Heart left ventricle (tissue), 16 donors: ENCODE data around the gene ACTR3C. TPM values are rescaled to one million over a fixed set of nuclear protein-coding genes. Genes with fewer than 3 reads are reported as not detected.
"Not testable (repeated sequence)": the region's sequence is repeated elsewhere in the genome, so short reads cannot be mapped to it uniquely, and the experiment has no call there.

ENCODE experiments used
- ATAC-seq, 4 donors: fragments of 200-7000 bp; cut with Tn5 transposase; one replicate each; pipeline ENCODE4 v1.9.1; 2020 to 2022; ENCODE audit warnings: moderate library complexity in 4 of 4, mild to moderate bottlenecking in 3 of 4, moderate number of reproducible peaks in 1 of 4
- DNase-seq, 5 donors: peaks; one replicate each; pipeline ENCODE4 v3.0.0-alpha.2; 2020
- H3K27ac ChIP-seq, 12 donors: fragments of 200-600 bp; sonication (generic) in 4 of 12; one replicate each; pipeline versions ENCODE4 v1.5.0 to v1.8.0; 2016 to 2022; ENCODE audit warnings: mild to moderate bottlenecking in 2 of 12
- H3K27me3 ChIP-seq, 9 donors: fragments of 200-600 bp; sonication (generic) in 2 of 9; one replicate each; pipeline versions ENCODE4 v1.5.1 to v1.8.0; 2016 to 2022; ENCODE audit warnings: mild to moderate bottlenecking in 3 of 9
- H3K36me3 ChIP-seq, 9 donors: fragments of 200-600 bp; sonication (generic) in 2 of 9; one replicate each; pipeline versions ENCODE4 v1.5.0 to v1.8.0; 2018 to 2022; ENCODE audit warnings: mild to moderate bottlenecking in 2 of 9
- H3K4me1 ChIP-seq, 12 donors: fragments of 200-600 bp; sonication (generic) in 4 of 12; one replicate each; pipeline versions ENCODE4 v1.5.0 to v1.8.0; 2016 to 2022; ENCODE audit warnings: mild to moderate bottlenecking in 3 of 12
- H3K4me3 ChIP-seq, 12 donors: fragments of 200-600 bp; sonication (generic) in 4 of 12; one replicate each; pipeline versions ENCODE4 v1.5.0 to v1.8.0; 2017 to 2022; ENCODE audit warnings: mild to moderate bottlenecking in 9 of 12, moderate library complexity in 4 of 12
- H3K9me3 ChIP-seq, 12 donors: fragments of 200-600 bp; sonication (generic) in 4 of 12; one replicate each; pipeline versions ENCODE4 v1.5.0 to v1.8.0; 2016 to 2022; ENCODE audit warnings: mild to moderate bottlenecking in 1 of 12
- CTCF ChIP-seq, 12 donors: fragments of 200-600 bp; sonication (generic) in 4 of 12; IDR thresholded peaks; one replicate each; pipeline versions ENCODE4 v1.5.0 to v1.8.0; 2018 to 2022; ENCODE audit warnings: antibody characterized with exemption in 12 of 12, mild to moderate bottlenecking in 5 of 12
- POLR2A ChIP-seq, 2 donors: fragments of 450-650 bp; IDR thresholded peaks; one replicate each; pipeline ENCODE4 v1.6.1; 2017; ENCODE audit warnings: antibody characterized with exemption in 2 of 2, mild to moderate bottlenecking in 2 of 2, moderate library complexity in 2 of 2
- WGBS, 4 donors: extraction: QIAGEN DNeasy Blood & Tissue Kit in 2 of 4; methylation state at CpG; one replicate each; pipeline versions ENCODE4 v1.1.5 to v1.1.7; 2013 to 2018; 5-methylcytosine and 5-hydroxymethylcytosine counted together
- intact Hi-C, 10 donors: fragments of 100-400 bp; cut with DNase I; formaldehyde crosslinking; loops; one replicate each; pipeline versions ENCODE4 v1.11.1 to v1.14.2; 2022
- polyA plus RNA-seq, 2 donors: library from polyadenylated mRNA; stranded (reverse); fragments of 200-250 nt; gene quantifications; one replicate each; pipeline ENCODE4 v1.2.3, GENCODE V29; 2013
- total RNA-seq, 9 donors: library from RNA; depleted of rRNA in 2 of 9; stranded (reverse); fragments of >200 nt in 2 of 9; fragmentation: NEBNext Ultra II Directional in 3 of 9; extraction: Animal tissue kit (Norgen Biotek cat#: 25700) in 3 of 9; gene quantifications; one replicate each; pipeline versions ENCODE4 v1.1.0 to v1.2.4, GENCODE V29; 2016 to 2023
- donor health status: ischemic (EF 13 %, LVEDD 7.1; RV severe dilation, severe dysfunction).
- donor health status: healthy with polysubstance abuse.
- donor health status: DM: no; HTN: yes; CAD: no.
- donor health status: DM: no; HTN: no; CAD: no.
- donor health status: ischemic (EF 25% LVEDD 6.9; RV normal size, moderate dysfunction).
- donor health status: ischemic (EF 25% LVEDD 5.7; RV mildly dilated, moderate dysfunction).
- donor health status: healthy.
- donor health status: DM: yes; HTN: yes; CAD: no.
- donor health status: ischemic (EF 35%, LVEDD 5.7; RV mildly dilated, moderate dysfunction).
- donor health status: nonischemic (EF 11% LVEDD 7.7; RV severe dilation, severe dysfunction).
- donor health status: DM: yes; HTN: yes; CAD: no.
- donor health status: PGD.
- donor health status: ischemic (EF 29% LVEDD 5.4; RV normal size, mild dysfunction).
- donor health status: nonischemic (EF 23%, LVEDD 6.1; RV moderate dilation, normal function).

ACTR3C gene
- total and polyA plus RNA-seq, 11 donors: 1.6 to 5.9 (median 3.7) TPM

- H3K27ac ChIP-seq: peak overlapping the region in 5 of 12 donors; percentile 17 to 89 (median 60)
- H3K36me3 ChIP-seq: no peaks in the 10 kb centered on the region
- ATAC-seq: no peak
- WGBS, 4 donors: 77 to 81% (median 80%) methylated on average over 4 of the region's 4 CpGs
- H3K4me3 ChIP-seq: peak overlapping the region; percentile 48 to 92 (median 68)
- intact Hi-C loops: no loop called here
- no peak for DNase-seq
- TF ChIP-seq POLR2A (IDR thresholded peaks at IDR 0.05): no peak
- no peak for TF ChIP-seq CTCF (IDR thresholded peaks at IDR 0.05)
- no peaks in the 10 kb centered on the region for H3K9me3 ChIP-seq
- H3K4me1 ChIP-seq: peaks cover 0 to 34% (median 9%) of the 10 kb centered on the region in 12 donors
- peaks cover 0 to 16% (median 4%) of the 10 kb centered on the region in 9 donors for H3K27me3 ChIP-seq
Observed at GRCh38 chr7:150322114-150322832, 1.1 kb downstream of the ACTR3C start.

- ATAC-seq: no peak
- Histone ChIP-seq H3K4me1 (peaks cover 0 to 34% (median 9%) of the 10 kb centered on the region in 12 donors), H3K36me3 (no peaks in the 10 kb centered on the region), H3K4me3 (no peak overlapping the region), H3K9me3 (no peaks in the 10 kb centered on the region), H3K27ac (no peak overlapping the region), H3K27me3 (peaks cover 0 to 16% (median 4%) of the 10 kb centered on the region in 9 donors)
- WGBS, 4 donors: 93 to 95% (median 95%) methylated on average over 3 of the region's 3 CpGs
- intact Hi-C loops: no loop called here
- no peak for DNase-seq
- TF ChIP-seq POLR2A (IDR thresholded peaks at IDR 0.05) (no peak), CTCF (IDR thresholded peaks at IDR 0.05) (no peak)
Observed at GRCh38 chr7:150321788-150322113, 1.6 kb downstream of the ACTR3C start.

GRCh38 chr7:150317748-150318444 is 5.4 kb downstream of the ACTR3C start:
- 41 to 59% (median 52%) methylated on average over 7 of the region's 7 CpGs for WGBS, 4 donors

GRCh38 chr7:150316987-150317386 is 6.4 kb downstream of the ACTR3C start:
- 84 to 93% (median 89%) methylated on average over 6 of the region's 6 CpGs for WGBS, 4 donors
- H3K4me3 ChIP-seq, intact Hi-C loops: not testable (repeated sequence)

More at GRCh38 chr7:150317748-150318444, 5.4 kb downstream of the ACTR3C start:
- Histone ChIP-seq H3K4me1 (peaks cover 0 to 10% (median 3%) of the 10 kb centered on the region in 12 donors), H3K27me3 (peaks cover 0 to 7% (median under 1%) of the 10 kb centered on the region in 9 donors), H3K4me3 (no peak overlapping the region), H3K27ac (no peak overlapping the region), H3K36me3 (no peaks in the 10 kb centered on the region), H3K9me3 (no peaks in the 10 kb centered on the region)
- DNase-seq (no peak), ATAC-seq (no peak)
- intact Hi-C loops: no loop called here
- TF ChIP-seq POLR2A (IDR thresholded peaks at IDR 0.05) (no peak), CTCF (IDR thresholded peaks at IDR 0.05) (no peak)

More at GRCh38 chr7:150316987-150317386, 6.4 kb downstream of the ACTR3C start:
- not testable (repeated sequence) for H3K27ac ChIP-seq, H3K36me3 ChIP-seq, ATAC-seq, H3K4me1 ChIP-seq, DNase-seq, H3K27me3 ChIP-seq, H3K9me3 ChIP-seq
